ENCODE results near the gene JAG1.

DNA sequence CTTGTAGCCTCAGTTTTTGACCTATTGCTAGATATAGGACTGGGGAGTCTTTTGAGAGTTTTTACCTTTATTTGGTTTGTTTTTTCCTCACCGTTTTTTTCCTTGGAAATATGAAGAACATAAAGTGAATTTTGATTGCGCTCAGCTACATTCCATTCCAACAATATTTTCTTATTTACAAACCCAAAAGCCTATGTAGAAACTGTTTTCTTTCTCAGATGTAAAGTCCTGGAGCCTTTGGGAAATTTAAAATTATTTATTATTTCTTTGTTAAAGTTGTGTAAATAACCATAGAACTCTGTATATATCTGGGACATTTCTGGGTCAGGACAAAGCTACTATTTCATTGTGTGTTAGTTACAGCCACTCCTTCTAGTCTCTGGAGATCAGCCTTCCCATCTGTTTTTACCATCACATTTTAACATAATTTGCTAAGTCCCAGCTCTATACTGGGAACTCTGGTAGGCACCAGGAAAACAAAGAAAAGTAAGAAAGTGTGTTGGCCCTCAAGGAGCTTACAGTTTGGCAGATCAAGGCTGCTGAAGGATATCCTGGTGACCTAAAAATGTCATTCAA, 68.8 kb downstream of the JAG1 start:
- no peak for TF ChIP-seq POLR2A (IDR thresholded peaks at IDR 0.05; ENCODE audit: extremely low read depth, insufficient read length)
- TF ChIP-seq, protein P1, sequence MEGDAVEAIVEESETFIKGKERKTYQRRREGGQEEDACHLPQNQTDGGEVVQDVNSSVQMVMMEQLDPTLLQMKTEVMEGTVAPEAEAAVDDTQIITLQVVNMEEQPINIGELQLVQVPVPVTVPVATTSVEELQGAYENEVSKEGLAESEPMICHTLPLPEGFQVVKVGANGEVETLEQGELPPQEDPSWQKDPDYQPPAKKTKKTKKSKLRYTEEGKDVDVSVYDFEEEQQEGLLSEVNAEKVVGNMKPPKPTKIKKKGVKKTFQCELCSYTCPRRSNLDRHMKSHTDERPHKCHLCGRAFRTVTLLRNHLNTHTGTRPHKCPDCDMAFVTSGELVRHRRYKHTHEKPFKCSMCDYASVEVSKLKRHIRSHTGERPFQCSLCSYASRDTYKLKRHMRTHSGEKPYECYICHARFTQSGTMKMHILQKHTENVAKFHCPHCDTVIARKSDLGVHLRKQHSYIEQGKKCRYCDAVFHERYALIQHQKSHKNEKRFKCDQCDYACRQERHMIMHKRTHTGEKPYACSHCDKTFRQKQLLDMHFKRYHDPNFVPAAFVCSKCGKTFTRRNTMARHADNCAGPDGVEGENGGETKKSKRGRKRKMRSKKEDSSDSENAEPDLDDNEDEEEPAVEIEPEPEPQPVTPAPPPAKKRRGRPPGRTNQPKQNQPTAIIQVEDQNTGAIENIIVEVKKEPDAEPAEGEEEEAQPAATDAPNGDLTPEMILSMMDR (IDR thresholded peaks at IDR 0.05; ENCODE audit: low read depth, low read length): no peak
- TF ChIP-seq MYC (IDR thresholded peaks at IDR 0.05; ENCODE audit: low read depth, low read length): no peak

All from NB4 (cell line).